Coronary artery (tissue), 2 donors: ENCODE data around the gene SCAPER.

Source experiments
- DNase-seq: peaks from one replicate; pipeline ENCODE4 v3.0.0-alpha.2; 2017; ENCODE audit warnings: low spot score
- H3K27ac ChIP-seq, 2 donors: fragments of 200-600 bp; sonication (generic); one replicate each; pipeline ENCODE4 v1.5.1; 2016 to 2019
- H3K4me3 ChIP-seq: fragments of 200-600 bp; sonication (generic); 2 replicates; pipeline ENCODE4 v1.5.1; 2016; ENCODE audit warnings: mild to moderate bottlenecking, moderate library complexity
- TF ChIP-seq, protein P1 (sequence below): fragments of 200-600 bp; sonication (generic); IDR thresholded peaks from one replicate; pipeline ENCODE4 v1.5.1; 2019; ENCODE audit warnings: antibody characterized with exemption

SCAPER gene

DNA sequence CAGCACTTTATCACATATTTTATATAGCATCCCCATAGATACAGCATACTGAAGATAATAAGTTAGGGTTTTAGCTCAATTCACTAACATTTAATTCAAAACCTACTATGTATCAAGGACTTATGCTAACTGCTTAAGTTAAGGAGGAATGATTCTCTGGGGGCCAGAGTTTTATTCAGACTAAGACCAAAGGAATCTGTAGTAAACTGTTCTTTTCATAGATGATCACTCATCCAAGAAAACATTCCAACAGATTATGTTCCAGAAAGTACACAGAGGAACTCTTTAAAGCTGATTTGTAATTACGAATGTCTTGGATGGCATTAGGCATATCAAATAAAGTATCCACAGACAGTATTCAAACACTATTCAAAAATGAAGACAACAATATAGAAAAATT is 226.4 kb downstream of the SCAPER start:
- DNase-seq: no peak
- no peak overlapping the region for H3K27ac ChIP-seq
- TF ChIP-seq, protein P1, sequence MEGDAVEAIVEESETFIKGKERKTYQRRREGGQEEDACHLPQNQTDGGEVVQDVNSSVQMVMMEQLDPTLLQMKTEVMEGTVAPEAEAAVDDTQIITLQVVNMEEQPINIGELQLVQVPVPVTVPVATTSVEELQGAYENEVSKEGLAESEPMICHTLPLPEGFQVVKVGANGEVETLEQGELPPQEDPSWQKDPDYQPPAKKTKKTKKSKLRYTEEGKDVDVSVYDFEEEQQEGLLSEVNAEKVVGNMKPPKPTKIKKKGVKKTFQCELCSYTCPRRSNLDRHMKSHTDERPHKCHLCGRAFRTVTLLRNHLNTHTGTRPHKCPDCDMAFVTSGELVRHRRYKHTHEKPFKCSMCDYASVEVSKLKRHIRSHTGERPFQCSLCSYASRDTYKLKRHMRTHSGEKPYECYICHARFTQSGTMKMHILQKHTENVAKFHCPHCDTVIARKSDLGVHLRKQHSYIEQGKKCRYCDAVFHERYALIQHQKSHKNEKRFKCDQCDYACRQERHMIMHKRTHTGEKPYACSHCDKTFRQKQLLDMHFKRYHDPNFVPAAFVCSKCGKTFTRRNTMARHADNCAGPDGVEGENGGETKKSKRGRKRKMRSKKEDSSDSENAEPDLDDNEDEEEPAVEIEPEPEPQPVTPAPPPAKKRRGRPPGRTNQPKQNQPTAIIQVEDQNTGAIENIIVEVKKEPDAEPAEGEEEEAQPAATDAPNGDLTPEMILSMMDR: no peak
- no peak overlapping the region for H3K4me3 ChIP-seq

- H3K27ac ChIP-seq: no peak overlapping the region
- H3K4me3 ChIP-seq: no peak overlapping the region
- TF ChIP-seq, protein P1: no peak
- no peak for DNase-seq
Observed at GRCh38 chr15:76674883-76675282, 230.3 kb downstream of the SCAPER start.

DNA sequence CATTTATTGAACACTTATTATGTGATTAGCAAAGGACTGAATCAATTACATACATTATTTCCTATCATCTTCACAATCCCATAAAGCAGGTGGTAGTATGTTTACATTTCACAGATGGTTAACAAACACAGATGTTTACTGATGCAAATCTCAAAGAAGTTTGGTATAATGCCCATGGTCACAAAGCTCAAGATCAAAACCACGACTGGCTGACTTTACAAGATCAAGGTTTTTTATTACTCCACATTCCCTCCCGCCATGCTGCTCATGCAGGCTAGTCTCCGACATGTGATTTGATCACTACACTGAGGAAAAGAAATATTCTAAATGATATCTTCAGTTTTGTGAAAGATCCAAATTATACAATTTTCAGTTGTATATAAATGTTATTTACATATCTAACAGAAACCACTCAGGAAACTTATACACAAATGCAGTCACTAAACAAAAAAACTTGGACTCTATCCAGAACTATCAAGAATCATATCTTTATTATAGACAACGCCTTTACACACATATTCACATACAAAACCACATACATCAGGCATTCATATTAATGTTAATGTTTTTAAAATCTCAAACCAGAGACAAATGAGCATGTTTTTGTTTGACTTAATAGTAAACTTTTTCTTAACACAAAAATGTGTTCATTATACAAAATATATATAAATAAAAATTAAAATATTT is 235.5 kb downstream of the SCAPER start:
- Histone ChIP-seq H3K27ac (no peak overlapping the region), H3K4me3 (no peak overlapping the region)
- no peak for DNase-seq
- TF ChIP-seq, protein P1: no peak

GRCh38 chr15:76668900-76669299 is 236.2 kb downstream of the SCAPER start:
- TF ChIP-seq, protein P1: no peak
- no peak for DNase-seq
- no peak overlapping the region for H3K27ac ChIP-seq
- no peak overlapping the region for H3K4me3 ChIP-seq

GRCh38 chr15:76667943-76668715 is 237.0 kb downstream of the SCAPER start:
- Histone ChIP-seq H3K4me3 (no peak overlapping the region), H3K27ac (no peak overlapping the region)
- no peak for DNase-seq
- TF ChIP-seq, protein P1: no peak

GRCh38 chr15:76664895-76665294 is 240.2 kb downstream of the SCAPER start:
- DNase-seq: no peak
- Histone ChIP-seq H3K4me3 (no peak overlapping the region), H3K27ac (no peak overlapping the region)
- TF ChIP-seq, protein P1: no peak

GRCh38 chr15:76664411-76664810 is 240.7 kb downstream of the SCAPER start:
- TF ChIP-seq, protein P1: no peak
- no peak for DNase-seq
- Histone ChIP-seq H3K4me3 (no peak overlapping the region), H3K27ac (no peak overlapping the region)
